Ovary (tissue), 3 donors: ENCODE data around the gene SPATA9.

Experiments
- CTCF ChIP-seq, 3 donors: fragments of 450-650 bp in 2 of 3; fragments of 200-600 bp in 1 of 3; IDR thresholded peaks; one replicate each; pipeline versions ENCODE4 v1.5.1 to v1.8.0; 2016 to 2022; ENCODE audit warnings: antibody characterized with exemption in 3 of 3, mild to moderate bottlenecking in 1 of 3
- EP300 ChIP-seq: sonication (generic); formaldehyde crosslinking; IDR thresholded peaks from one replicate; pipeline ENCODE4 v1.6.1; 2017; ENCODE audit warnings: antibody characterized with exemption
- POLR2A ChIP-seq: fragments of 450-650 bp; IDR thresholded peaks from one replicate; pipeline ENCODE4 v1.6.1; 2017; ENCODE audit warnings: antibody characterized with exemption, mild to moderate bottlenecking, moderate library complexity
- donor health status: DM: no; HTN: no; CAD: no.

GRCh38 chr5:95707055-95707454, 24.3 kb upstream of the SPATA9 start:
- TF ChIP-seq CTCF (IDR thresholded peaks at IDR 0.05) (no peak), EP300 (no peak), POLR2A (no peak)
